Dendritic cell treated with granulocyte-macrophage colony-stimulating factor and Interleukin-4, amounts not matched to agents 40 ng/mL and 50 ng/mL, for 4 days (primary cell): Measurements from ENCODE around the gene SF3B5.
"Not testable (repeated sequence)": the region's sequence is repeated elsewhere in the genome, so short reads cannot be mapped to it uniquely, and the experiment has no call there.

Experiments
- H3K27ac Mint-ChIP-seq: one replicate; pipeline ENCODE4 v1.8.0; 2022; ENCODE audit warnings: mild to moderate bottlenecking, mixed read lengths
- H3K27me3 Mint-ChIP-seq: one replicate; pipeline ENCODE4 v1.8.0; 2022; ENCODE audit warnings: mild to moderate bottlenecking, mixed read lengths
- H3K36me3 Mint-ChIP-seq: one replicate; pipeline ENCODE4 v1.8.0; 2022; ENCODE audit warnings: low read depth, mixed read lengths
- H3K4me1 Mint-ChIP-seq: one replicate; pipeline ENCODE4 v1.8.0; 2022; ENCODE audit warnings: low read depth, mixed read lengths
- H3K4me3 Mint-ChIP-seq: one replicate; pipeline ENCODE4 v1.8.0; 2022; ENCODE audit warnings: mild to moderate bottlenecking, moderate library complexity, mixed read lengths
- H3K9me3 Mint-ChIP-seq: one replicate; pipeline ENCODE4 v1.8.0; 2022; ENCODE audit warnings: mixed read lengths
- intact Hi-C: fragments of 100-400 bp; cut with micrococcal nuclease; formaldehyde crosslinking; loops from one replicate; pipeline ENCODE4 v1.15.0; 2022

SF3B5 gene

GRCh38 chr6:144095134-144096002, at the start of gene SF3B5:
Gene SF3B5, minus strand, starts transcription at chr6:144095573. Its CDS starts 76 bp downstream, at chr6:144095497.
- Mint-ChIP-seq H3K9me3 (no peaks in the 10 kb centered on the region), H3K27ac (peak within 1 kb of the TSS; percentile 95), H3K36me3 (peaks cover 24% of the 10 kb centered on the region), H3K4me3 (peak within 1 kb of the TSS; percentile 92), H3K4me1 (peaks cover 22% of the 10 kb centered on the region), H3K27me3 (no peaks in the 10 kb centered on the region)
- intact Hi-C loops = loop anchor here (1.0 to 10.0 kb wide), 5 partner anchors 31 to 520 kb away; partner anchors contain the start of genes LTV1 and UTRN

DNA sequence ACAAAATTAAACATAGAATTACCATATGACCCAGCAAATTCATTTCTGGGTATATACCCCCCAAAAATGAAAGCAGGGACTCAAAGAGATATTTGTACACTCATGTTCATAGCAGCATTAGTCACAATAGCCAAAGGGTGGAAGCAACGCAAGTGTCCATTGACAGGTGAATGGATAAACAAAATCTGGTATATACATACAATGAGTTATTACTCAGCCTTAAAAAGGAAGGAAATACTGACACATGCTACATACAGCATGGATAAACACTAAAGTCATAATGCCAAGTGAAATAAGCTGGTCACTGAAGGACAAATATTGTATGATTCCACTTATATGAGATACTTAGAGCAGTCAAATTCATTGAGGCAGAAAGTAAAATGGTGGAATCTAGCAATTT, 49.6 kb upstream of the SF3B5 start:
- intact Hi-C loops = loop anchor here (5.0 kb wide), 1 partner anchor 38 kb away; no protein-coding TSS in a partner anchor

GRCh38 chr6:144143878-144144277, 48.5 kb upstream of the SF3B5 start:
- intact Hi-C loops = loop anchor here (5.0 kb wide), 1 partner anchor 37 kb away; no protein-coding TSS in a partner anchor
- peaks cover 9% of the 10 kb centered on the region for H3K4me1 Mint-ChIP-seq
- H3K4me3 Mint-ChIP-seq = no peak overlapping the region
- H3K27ac Mint-ChIP-seq = no peak overlapping the region
- H3K36me3 Mint-ChIP-seq = no peaks in the 10 kb centered on the region
- no peaks in the 10 kb centered on the region for H3K9me3 Mint-ChIP-seq
- H3K27me3 Mint-ChIP-seq = no peaks in the 10 kb centered on the region

More for the DNA sequence above, 49.6 kb upstream of the SF3B5 start:
- Mint-ChIP-seq H3K27me3 (no peaks in the 10 kb centered on the region), H3K9me3 (no peaks in the 10 kb centered on the region), H3K36me3 (peaks cover 5% of the 10 kb centered on the region), H3K4me3 (no peak overlapping the region), H3K4me1 (peaks cover 16% of the 10 kb centered on the region), H3K27ac (no peak overlapping the region)

DNA sequence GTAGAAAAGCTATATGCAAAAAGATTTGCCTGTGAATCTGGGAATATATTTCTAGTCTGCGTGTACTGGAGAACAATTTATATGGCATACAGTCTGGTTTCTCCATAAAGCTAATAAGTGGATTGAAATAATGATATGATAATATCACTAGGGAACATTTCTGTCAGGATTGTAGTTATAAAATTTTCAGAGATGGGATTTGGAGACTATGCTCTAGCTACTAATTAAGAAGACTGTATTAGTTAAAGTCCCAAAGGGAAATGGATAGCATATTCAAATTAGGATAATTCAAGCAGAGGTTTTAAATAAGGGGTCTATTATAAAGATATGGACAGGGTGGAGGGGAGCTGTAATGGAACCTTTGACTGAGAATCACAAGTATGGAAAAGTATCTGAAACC, 47.7 kb upstream of the SF3B5 start:
- intact Hi-C loops = loop anchor here (5.0 kb wide), 1 partner anchor 36 kb away; no protein-coding TSS in a partner anchor
- H3K9me3 Mint-ChIP-seq = no peaks in the 10 kb centered on the region
- H3K4me3 Mint-ChIP-seq = no peak overlapping the region
- H3K27me3 Mint-ChIP-seq = no peaks in the 10 kb centered on the region
- no peaks in the 10 kb centered on the region for H3K36me3 Mint-ChIP-seq
- H3K27ac Mint-ChIP-seq = no peak overlapping the region
- peaks cover 9% of the 10 kb centered on the region for H3K4me1 Mint-ChIP-seq

DNA sequence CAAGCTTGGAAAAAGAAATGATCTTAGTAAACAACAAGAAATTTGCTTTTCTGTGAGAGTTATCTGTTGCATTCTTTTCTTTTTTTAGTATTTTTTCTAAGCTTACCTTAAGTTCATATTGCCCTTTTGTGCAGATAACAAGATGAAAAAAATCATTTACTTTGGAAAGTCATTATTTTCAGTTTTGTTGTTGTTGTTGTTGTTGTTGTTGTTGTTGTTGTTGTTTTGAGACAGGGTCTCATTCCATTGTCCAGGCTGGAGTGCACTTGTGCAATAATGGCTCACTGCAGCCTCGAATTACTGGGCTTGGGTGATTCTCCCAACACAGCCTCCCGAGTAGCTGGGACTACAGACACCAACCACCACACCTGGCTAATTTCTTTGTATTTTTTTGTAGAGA, 46.1 kb upstream of the SF3B5 start:
- intact Hi-C loops = loop anchor here (5.0 kb wide), 1 partner anchor 34 kb away; no protein-coding TSS in a partner anchor
- no peaks in the 10 kb centered on the region for H3K36me3 Mint-ChIP-seq
- H3K9me3 Mint-ChIP-seq = no peaks in the 10 kb centered on the region
- H3K4me3 Mint-ChIP-seq = no peak overlapping the region
- peaks cover 9% of the 10 kb centered on the region for H3K4me1 Mint-ChIP-seq
- no peak overlapping the region for H3K27ac Mint-ChIP-seq
- no peaks in the 10 kb centered on the region for H3K27me3 Mint-ChIP-seq

- no peaks in the 10 kb centered on the region for H3K9me3 Mint-ChIP-seq
Measured at GRCh38 chr6:144140867-144141266, 45.5 kb upstream of the SF3B5 start.

DNA sequence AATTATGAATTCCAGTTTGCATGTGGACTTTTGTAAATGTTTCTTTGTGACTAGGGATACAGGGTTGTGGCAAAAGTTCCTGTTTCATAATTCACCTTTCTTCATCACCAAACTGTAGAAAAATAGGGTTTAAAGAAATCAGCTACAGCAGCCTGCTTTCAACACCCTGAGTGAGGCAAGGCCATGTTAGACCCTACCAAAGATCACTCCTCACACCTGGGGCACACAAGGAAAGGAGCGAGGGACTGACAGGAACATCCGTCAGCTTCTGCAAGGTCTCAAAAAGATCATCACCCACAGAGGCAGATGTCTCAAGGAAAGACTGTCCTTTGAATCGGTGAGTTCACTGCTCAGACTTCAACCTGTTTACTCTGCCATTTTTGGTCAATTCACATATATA, 44.4 kb upstream of the SF3B5 start:
- Mint-ChIP-seq H3K4me1 (peaks cover 9% of the 10 kb centered on the region), H3K27me3 (no peaks in the 10 kb centered on the region), H3K36me3 (no peaks in the 10 kb centered on the region), H3K27ac (no peak overlapping the region), H3K4me3 (no peak overlapping the region), H3K9me3 (no peaks in the 10 kb centered on the region)
- intact Hi-C loops = loop anchor here (5.0 kb wide), 1 partner anchor 33 kb away; no protein-coding TSS in a partner anchor

More at GRCh38 chr6:144140867-144141266, 45.5 kb upstream of the SF3B5 start:
- Mint-ChIP-seq H3K4me3 (no peak overlapping the region), H3K27ac (no peak overlapping the region), H3K27me3 (no peaks in the 10 kb centered on the region), H3K4me1 (peaks cover 9% of the 10 kb centered on the region), H3K36me3 (no peaks in the 10 kb centered on the region)
- intact Hi-C loops = loop anchor here (5.0 kb wide), 1 partner anchor 34 kb away; no protein-coding TSS in a partner anchor

- Mint-ChIP-seq H3K36me3 (no peaks in the 10 kb centered on the region), H3K27me3 (no peaks in the 10 kb centered on the region), H3K9me3 (no peaks in the 10 kb centered on the region), H3K4me1 (peaks cover 9% of the 10 kb centered on the region), H3K27ac (no peak overlapping the region), H3K4me3 (no peak overlapping the region)
- intact Hi-C loops = no loop called here
Measured at GRCh38 chr6:144138542-144138941, 43.2 kb upstream of the SF3B5 start.

- no peaks in the 10 kb centered on the region for H3K27me3 Mint-ChIP-seq
- intact Hi-C loops = no loop called here
- peaks cover 13% of the 10 kb centered on the region for H3K4me1 Mint-ChIP-seq
- H3K9me3 Mint-ChIP-seq = no peaks in the 10 kb centered on the region
- H3K36me3 Mint-ChIP-seq = no peaks in the 10 kb centered on the region
- H3K27ac Mint-ChIP-seq = no peak overlapping the region
- H3K4me3 Mint-ChIP-seq = no peak overlapping the region
Measured at GRCh38 chr6:144134737-144135136, 39.4 kb upstream of the SF3B5 start.

- no peaks in the 10 kb centered on the region for H3K9me3 Mint-ChIP-seq
- H3K4me1 Mint-ChIP-seq = peaks cover 18% of the 10 kb centered on the region
- intact Hi-C loops = no loop called here
- H3K36me3 Mint-ChIP-seq = no peaks in the 10 kb centered on the region
- no peaks in the 10 kb centered on the region for H3K27me3 Mint-ChIP-seq
- H3K27ac Mint-ChIP-seq = no peak overlapping the region
- H3K4me3 Mint-ChIP-seq = no peak overlapping the region
Measured at GRCh38 chr6:144134176-144134575, 38.8 kb upstream of the SF3B5 start.

DNA sequence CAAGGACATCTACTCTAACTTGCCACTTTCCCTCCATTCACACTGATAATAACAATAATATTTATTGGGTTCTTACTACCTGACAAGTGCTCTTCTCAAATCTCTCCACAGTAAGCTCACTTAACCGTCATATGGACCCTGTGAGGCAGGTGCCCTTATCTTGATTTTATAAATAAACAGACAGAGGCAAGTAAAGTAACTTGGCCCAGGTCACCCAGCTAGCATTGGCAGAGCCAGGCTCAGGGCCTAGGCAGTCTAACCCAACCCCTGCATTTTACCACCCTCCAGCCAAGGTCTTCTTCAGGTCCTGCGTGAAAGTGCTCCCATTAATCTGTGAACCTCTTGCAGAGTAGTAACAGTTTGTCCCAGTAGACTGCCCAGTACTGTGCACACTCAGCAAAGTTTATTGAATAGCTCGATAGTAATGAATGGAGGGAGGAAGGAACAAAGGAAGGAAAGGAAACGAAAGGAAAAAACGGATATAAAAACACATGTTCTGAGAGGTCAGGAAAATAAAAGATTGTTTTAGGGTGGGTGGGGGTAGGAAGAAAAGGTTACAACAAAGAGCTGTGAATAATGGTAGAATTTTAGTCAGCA, 38.0 kb upstream of the SF3B5 start:
- intact Hi-C loops = no loop called here
- no peaks in the 10 kb centered on the region for H3K36me3 Mint-ChIP-seq
- no peak overlapping the region for H3K27ac Mint-ChIP-seq
- H3K4me1 Mint-ChIP-seq = peaks cover 22% of the 10 kb centered on the region
- H3K4me3 Mint-ChIP-seq = no peak overlapping the region
- H3K27me3 Mint-ChIP-seq = no peaks in the 10 kb centered on the region
- H3K9me3 Mint-ChIP-seq = no peaks in the 10 kb centered on the region

- peaks cover 22% of the 10 kb centered on the region for H3K4me1 Mint-ChIP-seq
- H3K27ac Mint-ChIP-seq, H3K27me3 Mint-ChIP-seq, H3K36me3 Mint-ChIP-seq, H3K4me3 Mint-ChIP-seq, intact Hi-C loops, H3K9me3 Mint-ChIP-seq: not testable (repeated sequence)
Measured at GRCh38 chr6:144132167-144132690, 36.9 kb upstream of the SF3B5 start.

DNA sequence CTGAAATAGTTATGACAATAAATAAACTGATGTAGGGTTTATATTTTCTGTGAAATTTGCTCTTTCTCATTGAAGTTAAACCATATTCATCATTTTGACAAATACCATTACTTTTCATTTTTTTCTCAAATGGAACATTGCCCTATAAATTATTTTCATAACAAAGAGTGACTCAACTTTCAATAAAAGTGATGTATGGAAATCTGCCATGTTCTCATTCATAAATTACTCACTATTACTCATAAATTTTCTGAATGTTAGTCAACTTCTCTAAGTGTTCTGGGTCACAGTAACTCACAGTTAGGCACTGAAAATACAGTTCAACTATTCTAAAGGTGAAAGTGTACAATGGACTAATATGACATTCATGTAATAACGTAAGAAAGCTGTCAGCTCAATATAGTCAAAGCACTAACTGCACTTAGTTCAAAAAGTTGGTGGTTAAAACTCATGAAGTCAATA, 35.9 kb upstream of the SF3B5 start:
- no peak overlapping the region for H3K4me3 Mint-ChIP-seq
- H3K27me3 Mint-ChIP-seq = no peaks in the 10 kb centered on the region
- intact Hi-C loops = no loop called here
- no peaks in the 10 kb centered on the region for H3K9me3 Mint-ChIP-seq
- no peak overlapping the region for H3K27ac Mint-ChIP-seq
- H3K36me3 Mint-ChIP-seq = no peaks in the 10 kb centered on the region
- H3K4me1 Mint-ChIP-seq = peaks cover 22% of the 10 kb centered on the region

DNA sequence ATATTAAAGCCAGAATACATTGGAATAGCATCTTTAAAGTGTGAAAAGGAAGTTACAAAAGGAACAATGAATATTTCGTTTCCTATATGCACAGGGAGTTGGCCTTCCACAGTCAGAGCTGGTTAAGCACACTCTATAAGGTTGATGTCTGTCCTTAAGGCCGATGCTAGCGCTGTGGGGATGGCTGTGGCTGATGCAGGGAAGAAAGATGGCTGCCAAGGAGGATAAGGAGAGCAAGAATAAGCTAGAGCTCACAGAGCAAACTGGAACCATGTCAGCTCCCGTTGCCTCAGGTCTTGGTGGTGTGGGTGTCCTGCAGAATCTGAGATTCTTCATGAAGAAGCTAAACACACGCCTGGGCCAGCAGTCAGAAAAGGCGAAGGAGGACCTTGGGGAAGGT, 34.1 kb upstream of the SF3B5 start:
- Mint-ChIP-seq H3K9me3 (no peaks in the 10 kb centered on the region), H3K27ac (peak overlapping the region; percentile 47), H3K36me3 (no peaks in the 10 kb centered on the region), H3K4me1 (peaks cover 26% of the 10 kb centered on the region), H3K27me3 (no peaks in the 10 kb centered on the region), H3K4me3 (no peak overlapping the region)
- intact Hi-C loops = no loop called here
